HG02938 (cell line): Measurements from ENCODE around the gene TSPAN7.

Experiments used
- ATAC-seq: cut with Tn5 transposase; IDR thresholded peaks from one replicate; pipeline ENCODE4 v1.9.1; 2021; ENCODE audit warnings: mild to moderate bottlenecking, moderate library complexity; ENCODE audit not compliant: unreplicated experiment

The TSPAN7 gene

DNA sequence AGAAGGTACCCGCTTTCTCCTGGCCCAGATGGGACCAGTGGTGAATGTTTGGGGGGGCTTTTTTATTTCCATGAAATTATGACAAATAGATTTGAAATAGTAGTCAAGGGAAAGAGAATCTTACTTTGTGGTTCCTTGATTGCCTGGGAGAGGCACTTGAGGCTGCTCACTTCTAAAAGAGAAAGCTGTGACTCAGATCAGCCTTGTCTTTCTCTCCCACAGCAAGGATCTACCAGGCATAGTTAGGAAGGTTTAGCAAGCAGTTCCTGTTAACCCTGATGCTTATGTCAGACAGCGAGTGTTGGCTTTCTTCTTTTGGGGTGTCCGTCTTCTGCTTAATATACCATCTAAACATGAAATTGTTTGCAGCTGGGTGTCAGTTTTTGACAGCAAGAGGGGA lies 114.5 kb downstream of the TSPAN7 start:
- ATAC-seq = no peak

DNA sequence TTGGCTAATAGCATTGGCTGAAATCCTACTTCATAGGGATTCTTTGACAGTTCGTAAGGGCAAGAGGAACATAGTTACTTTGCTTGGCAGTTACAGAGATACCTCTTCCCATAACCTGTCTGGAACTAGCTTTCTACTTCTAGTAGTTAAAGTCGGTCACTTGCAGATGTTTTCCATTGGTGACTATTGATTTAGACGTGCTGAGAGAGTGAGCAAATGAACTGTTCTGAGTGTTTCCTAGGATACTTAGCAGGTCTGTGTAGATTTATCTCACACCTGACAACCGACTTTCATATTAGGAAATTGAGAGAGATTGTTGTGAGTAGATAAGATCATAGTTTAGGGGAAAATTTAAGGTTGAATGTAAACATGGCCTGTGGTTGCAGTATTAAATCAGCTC lies 116.8 kb downstream of the TSPAN7 start:
- ATAC-seq = no peak

DNA sequence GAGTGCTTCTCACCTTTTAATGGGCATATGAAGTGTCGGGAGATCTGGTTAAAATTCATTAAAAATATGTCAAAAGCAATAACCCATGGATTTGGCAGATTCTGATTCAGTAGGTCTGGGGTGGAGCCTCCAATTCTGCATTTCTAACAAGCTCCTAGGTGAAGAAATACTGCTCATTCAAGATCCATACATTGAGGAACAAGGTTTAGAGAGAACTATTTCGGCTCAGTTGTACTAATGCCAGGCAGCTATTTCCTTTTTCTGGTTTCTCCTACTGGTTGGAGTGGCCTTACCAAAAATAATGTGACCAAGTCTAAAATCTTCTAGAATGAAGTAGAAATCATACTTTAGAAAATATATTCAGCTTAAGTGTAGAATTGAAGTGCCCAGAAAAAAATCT lies 117.5 kb downstream of the TSPAN7 start:
- ATAC-seq = no peak

DNA sequence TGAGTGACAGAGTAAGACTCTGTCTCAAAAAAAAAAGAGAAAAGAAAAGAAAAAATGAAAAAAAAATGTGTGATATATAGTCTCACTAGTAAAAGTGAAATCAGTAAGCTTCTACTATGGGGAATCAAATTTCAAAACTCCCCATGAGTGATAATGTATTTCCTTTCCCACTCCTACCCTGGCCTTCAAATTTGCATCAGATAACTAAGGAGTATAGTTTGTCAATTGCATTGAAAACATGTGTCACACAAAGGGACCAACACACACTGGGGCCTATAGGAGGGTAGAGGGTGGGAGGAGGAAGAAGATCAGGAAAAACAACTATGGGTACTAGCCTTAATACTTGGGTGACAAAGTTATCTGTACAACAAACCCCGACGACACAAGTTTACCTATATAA lies 118.4 kb downstream of the TSPAN7 start:
- ATAC-seq = no peak

DNA sequence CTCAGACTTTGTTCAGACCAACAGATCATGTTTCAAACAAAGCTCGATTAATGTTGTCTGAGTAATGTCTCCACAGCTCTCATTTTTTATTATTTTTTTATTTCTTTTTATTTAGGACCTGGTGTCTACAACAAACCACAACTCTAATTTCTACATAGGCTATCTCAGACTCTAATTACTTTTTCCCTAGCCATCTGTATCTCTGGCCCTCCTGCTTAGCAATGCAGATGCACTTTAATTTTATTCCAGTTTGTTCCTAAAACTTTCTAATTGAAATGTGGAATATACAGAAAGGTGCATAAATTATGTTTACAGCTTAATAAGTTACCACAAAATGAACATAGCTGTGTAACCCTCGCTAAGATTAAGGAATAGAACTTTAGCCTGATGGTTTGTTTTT lies 120.8 kb downstream of the TSPAN7 start:
- ATAC-seq = no peak

DNA sequence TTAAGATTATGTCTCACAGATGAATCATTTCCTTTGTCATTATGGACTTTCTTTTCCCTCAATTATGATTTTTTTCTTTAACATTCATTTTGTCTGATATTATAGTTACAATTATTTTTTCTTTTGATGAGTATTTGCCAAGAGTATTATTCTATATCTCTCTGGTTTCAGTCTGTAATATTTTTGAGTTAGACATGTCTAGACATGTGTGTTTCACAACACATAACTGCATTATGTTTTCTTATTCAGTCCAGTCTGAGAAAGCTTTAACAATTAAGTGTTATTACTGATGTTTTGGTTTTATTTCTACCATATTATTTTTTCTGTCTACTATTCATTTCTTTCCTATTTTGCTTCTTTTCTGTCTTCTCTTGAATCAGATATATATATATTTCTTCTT lies 131.6 kb downstream of the TSPAN7 start:
- no peak for ATAC-seq

DNA sequence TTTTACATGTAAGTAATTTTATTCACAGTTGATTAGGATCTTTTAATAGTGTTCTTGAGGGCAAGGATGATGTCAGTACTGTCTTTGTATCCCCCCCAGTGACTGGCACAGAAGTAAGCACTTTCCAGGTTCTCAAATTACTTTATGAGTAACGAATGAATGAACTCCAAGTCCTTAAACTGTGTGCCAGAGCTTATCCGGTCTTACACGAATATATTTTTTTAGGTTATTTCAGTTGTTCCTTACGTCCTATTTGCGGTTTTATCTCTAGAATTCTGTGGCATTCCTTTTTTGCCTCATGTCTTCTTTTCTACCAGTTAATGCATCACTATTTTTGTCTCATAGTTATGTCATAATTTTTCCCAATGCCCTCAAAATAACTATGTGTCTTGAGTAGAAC lies 133.1 kb downstream of the TSPAN7 start:
- no peak for ATAC-seq

DNA sequence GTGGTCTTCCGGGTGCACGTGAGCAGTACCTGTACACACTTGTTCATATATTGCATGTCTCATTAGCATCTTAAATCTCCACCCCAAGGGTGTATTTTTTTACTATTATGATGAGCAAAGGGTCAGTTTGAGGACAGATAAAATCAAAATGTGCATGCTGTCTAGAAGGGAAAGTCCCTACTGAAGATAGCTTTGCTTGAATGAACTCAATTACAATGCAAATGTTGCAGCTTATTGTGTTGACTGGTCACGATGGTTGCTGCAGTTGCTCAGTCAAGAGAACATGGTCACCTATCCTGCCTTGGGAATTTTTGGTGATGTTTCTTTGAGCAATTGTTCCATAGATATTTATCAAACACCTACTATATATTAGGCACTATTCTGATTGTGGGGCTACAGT lies 136.1 kb downstream of the TSPAN7 start:
- ATAC-seq = no peak

DNA sequence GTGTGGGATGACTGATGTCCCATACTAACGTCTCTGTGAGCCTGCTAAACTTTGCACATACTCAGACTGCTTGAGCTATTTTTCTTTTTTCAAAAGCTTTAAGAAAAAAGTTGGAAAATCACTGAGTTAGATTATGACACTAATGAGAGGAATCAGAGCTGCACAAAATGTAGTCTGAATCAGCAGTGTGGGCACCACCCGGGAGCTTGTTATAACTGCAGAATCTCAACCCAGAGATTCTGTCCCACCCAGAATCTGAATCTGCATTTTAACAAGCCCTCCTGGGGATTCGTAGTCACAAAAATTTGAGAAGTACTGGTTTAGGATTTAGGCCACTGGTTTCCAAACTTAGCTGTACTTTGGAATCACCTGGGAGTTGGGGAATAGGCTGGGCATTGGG lies 137.8 kb downstream of the TSPAN7 start:
- no peak for ATAC-seq

DNA sequence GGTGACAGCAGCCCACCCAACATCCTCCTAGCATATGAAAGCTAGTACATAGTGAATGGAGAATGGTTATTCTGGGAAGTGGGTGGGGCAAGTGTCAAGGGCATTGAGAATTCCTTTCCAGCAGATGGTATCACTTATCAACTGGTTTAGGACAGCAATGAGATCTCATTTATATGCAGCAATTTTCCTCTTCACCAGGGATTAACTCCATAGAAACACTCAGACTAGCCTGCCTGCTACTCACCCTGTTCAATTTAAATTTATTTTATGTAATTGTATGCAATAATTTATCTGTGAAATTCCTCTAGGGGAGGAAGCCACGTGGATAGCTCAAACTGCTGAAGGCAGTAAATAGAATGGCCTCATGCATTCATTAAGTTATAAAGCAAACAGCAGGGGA lies 138.4 kb downstream of the TSPAN7 start:
- ATAC-seq = no peak

DNA sequence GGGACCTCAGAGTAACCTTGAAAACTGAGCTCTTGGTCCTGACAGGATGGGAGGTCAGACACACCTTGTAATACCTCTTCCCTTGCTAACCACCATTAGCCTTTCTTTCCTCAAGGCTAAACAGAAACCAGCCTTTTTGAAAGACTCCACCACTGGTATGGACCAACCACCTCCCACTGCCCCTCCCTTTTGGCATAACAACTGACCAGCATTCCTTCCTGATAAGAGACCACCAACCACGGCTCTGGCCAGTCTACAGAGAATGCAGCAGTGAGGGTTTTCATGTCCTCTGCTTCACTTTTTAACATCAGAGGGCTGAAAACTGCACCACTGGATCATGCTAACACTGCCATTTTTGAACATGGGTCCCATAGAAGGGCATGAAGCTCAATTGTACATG lies 139.7 kb downstream of the TSPAN7 start:
- no peak for ATAC-seq

DNA sequence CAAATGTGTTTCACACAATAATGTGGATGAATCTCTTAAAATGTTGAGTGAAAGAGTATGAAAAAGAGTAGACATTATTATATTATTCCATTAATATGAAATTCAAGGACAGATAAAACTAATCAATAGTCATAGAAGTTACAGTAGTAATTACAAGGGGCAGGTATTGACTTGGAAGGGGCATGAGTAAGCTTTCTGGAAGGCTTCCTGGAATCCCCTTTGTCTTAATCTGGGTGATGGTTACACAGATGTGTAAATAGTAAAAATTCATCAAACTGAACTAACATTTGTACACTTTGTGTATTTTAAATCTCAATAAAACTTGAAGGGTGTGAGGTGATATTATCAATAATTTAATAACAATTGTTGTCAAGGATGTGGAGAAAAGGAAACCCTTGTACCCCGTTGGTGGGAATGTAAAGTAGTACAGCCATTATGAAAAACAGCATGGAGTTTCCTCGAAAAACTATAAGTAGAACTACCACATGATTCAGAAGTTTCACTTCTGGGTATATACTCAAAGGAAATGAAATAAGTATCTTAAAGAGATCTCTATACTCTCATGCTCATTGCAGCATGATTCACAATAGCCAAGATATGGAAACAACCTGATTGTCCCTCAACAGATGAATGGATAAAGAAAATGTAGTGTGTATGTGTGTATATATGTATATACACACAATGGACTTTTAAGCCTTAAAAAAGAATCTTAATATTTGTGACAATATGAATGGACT lies 143.0 kb downstream of the TSPAN7 start:
- ATAC-seq = no peak

DNA sequence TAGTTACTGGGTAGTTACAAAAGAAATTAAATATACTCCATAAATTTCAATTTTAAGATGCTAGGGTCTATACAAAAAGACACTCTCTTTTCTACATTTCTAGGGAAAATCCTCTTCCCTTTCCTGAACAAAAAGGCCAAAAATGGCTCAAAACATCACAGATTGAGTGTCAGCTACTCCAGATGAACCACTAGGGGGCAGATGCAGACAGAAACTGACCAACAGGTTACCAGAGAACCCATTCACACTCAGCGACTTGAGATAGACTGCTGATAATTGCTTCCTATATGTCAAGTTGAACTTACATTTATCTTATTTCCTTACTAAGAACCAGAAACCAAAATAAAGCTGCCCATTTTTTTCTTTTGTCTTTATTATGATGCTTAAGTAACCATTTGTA lies 156.5 kb downstream of the TSPAN7 start:
- no peak for ATAC-seq

DNA sequence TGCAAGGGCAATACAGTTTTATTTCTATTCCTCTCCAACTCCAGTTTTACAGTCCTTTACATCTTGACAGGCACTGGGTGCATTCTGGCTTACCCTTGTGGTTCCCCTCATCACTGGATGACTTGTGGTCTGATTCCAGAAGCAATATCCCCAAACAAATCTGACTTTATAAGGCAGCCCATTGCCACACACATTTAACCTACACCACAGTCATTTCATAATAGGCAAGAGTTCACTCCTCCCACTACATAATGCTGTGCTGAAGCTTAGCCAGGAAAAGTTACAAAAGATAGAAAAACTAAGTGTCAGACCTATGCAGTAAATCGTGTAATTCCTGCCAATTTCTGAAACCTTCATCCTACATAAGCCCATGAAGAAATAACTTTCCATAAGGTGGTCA lies 157.0 kb downstream of the TSPAN7 start:
- no peak for ATAC-seq

DNA sequence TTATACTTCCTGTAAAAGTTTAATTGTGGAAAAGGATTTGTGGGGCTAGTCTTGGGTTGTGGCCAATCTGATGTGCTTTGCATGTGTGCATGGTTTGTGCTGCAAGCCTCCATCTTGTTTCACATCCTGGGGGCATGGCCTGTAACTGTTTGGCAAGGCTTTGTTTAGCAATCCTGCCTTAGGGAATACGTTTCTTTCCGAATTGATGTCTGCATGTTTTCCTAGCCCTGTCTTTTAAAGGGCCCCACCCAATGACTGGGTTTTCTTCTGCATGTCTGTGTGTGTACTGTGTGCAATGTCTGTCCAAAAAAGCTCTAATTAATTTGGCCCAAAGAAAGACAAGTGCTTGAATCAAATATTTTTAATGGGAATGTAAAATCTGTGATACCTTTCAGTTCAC lies 165.3 kb downstream of the TSPAN7 start:
- no peak for ATAC-seq

DNA sequence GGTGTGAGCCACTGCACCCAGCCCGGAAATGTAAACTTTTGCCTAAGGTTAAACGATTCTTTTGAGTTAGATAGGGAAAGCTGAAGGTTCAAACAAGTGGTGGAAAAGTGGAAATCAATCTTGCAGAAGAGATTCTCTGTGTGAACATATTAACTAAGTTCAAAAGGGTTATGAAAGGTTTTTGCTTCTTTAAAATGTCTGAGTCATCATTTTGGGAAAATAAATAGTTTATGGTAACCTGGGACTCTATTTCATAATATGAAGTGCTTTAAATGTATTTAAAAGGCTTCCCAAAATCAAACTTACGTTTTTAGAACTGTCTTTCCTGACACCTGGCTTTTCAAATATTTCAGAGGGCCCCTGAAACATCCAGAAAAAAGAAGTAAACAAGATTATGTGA lies 166.3 kb downstream of the TSPAN7 start:
- ATAC-seq = no peak

DNA sequence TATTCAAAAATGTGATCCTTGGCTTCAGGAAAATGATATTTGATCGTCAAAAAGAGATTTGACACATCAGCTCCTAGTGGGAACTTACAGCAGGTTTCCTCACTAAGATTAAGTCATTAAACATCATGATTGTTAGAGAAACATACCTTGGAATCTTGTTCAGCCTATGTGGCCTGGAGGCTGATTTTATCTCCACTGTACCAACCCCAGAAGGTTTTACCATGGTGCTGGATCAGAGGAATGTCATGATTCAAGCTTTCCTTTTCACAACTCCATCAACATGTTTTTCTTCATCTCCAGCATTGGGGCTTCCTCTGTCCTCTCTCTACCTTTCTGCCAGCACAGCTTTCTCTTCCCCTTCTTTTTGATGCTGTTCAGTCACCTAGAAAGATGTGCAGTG lies 171.5 kb downstream of the TSPAN7 start:
- no peak for ATAC-seq
